Psoas muscle (tissue), 8 donors: ENCODE measurements around the gene KMO. TPM values are rescaled to one million over a fixed set of nuclear protein-coding genes. Genes with fewer than 3 reads are reported as not detected.

Experiments used
- ATAC-seq, 4 donors: fragments of 200-7000 bp; cut with Tn5 transposase; one replicate each; pipeline ENCODE4 v1.9.1; 2020; ENCODE audit warnings: moderate library complexity in 3 of 4, mild to moderate bottlenecking in 2 of 4
- DNase-seq, 2 donors: peaks; one replicate each; pipeline ENCODE4 v3.0.0-alpha.2; 2020
- H3K27ac ChIP-seq: fragments of 200-600 bp; one replicate; pipeline ENCODE4 v1.8.0; 2022
- H3K27me3 ChIP-seq, 3 donors: fragments of 200-600 bp in 1 of 3; one replicate each; pipeline versions ENCODE4 v1.6.1 to v1.8.0; 2013 to 2022; ENCODE audit warnings: low read length in 2 of 3, mild to moderate bottlenecking in 2 of 3, moderate library complexity in 1 of 3; ENCODE audit not compliant: insufficient read depth in 3 of 3
- H3K36me3 ChIP-seq, 2 donors: fragments of 200-600 bp in 1 of 2; one replicate each; pipeline versions ENCODE4 v1.6.1 to v1.8.0; 2013 to 2022; ENCODE audit warnings: low read depth in 1 of 2, mild to moderate bottlenecking in 1 of 2, moderate library complexity in 1 of 2; ENCODE audit not compliant: insufficient read depth in 1 of 2
- H3K4me1 ChIP-seq: fragments of 200-600 bp; one replicate; pipeline ENCODE4 v1.8.0; 2022
- H3K4me3 ChIP-seq: fragments of 200-600 bp; one replicate; pipeline ENCODE4 v1.8.0; 2022; ENCODE audit warnings: mild to moderate bottlenecking
- H3K9me3 ChIP-seq: fragments of 200-600 bp; one replicate; pipeline ENCODE4 v1.8.0; 2022
- CTCF ChIP-seq: fragments of 200-600 bp; IDR thresholded peaks from one replicate; pipeline ENCODE4 v1.8.0; 2022; ENCODE audit warnings: antibody characterized with exemption
- WGBS, 3 donors: extraction: QIAGEN DNeasy Blood & Tissue Kit; methylation state at CpG; one replicate each; pipeline versions ENCODE4 v1.1.6 to v1.1.7; 2013; 5-methylcytosine and 5-hydroxymethylcytosine counted together
- intact Hi-C, 2 donors: fragments of 100-400 bp; cut with DNase I; formaldehyde crosslinking; loops; one replicate each; pipeline versions ENCODE4 v1.11.0 to v1.14.2; 2022
- polyA plus RNA-seq, 3 donors: library from polyadenylated mRNA; stranded (reverse); fragments of 200-250 nt; gene quantifications; one replicate each; pipeline ENCODE4 v1.2.3, GENCODE V29; 2013
- total RNA-seq, 4 donors: library from RNA; stranded (reverse); fragmentation: NEBNext Ultra II Directional in 2 of 4; extraction: Animal tissue kit (Norgen Biotek cat#: 25700) in 2 of 4; gene quantifications; one replicate each; pipeline versions ENCODE4 v1.2.1 to v1.2.4, GENCODE V29; 2021 to 2023
- donor health status: healthy with polysubstance abuse.
- donor health status: DM: no; HTN: no; CAD: no; lungs with moderate emphysema.
- donor health status: Bipolar disorder and iron deficiency.
- donor health status: healthy.
- donor health status: DM: yes; HTN: yes; CAD: no.
- donor health status: DM: no; HTN: no; CAD: no.
- donor health status: DM: no; HTN: no; CAD: no.
- donor health status: DM: yes; HTN: yes; CAD: no.

The KMO gene
- total and polyA plus RNA-seq, 7 donors: 0.03 to 0.21 (median 0.06) TPM; not detected in 2

- Histone ChIP-seq H3K36me3 (no peaks in the 10 kb centered on the region), H3K9me3 (no peaks in the 10 kb centered on the region), H3K27ac (no peak overlapping the region), H3K27me3 (no peaks in the 10 kb centered on the region), H3K4me1 (no peaks in the 10 kb centered on the region), H3K4me3 (no peak overlapping the region)
- TF ChIP-seq CTCF: no peak
- no peak for ATAC-seq
- intact Hi-C loops: no loop called here
- 83 to 89% (median 84%) methylated on average over 3 of the region's 3 CpGs for WGBS, 3 donors
- no peak for DNase-seq
These were observed 28.6 kb downstream of the KMO start for GRCh38 chr1:241560849-241561187.

DNA sequence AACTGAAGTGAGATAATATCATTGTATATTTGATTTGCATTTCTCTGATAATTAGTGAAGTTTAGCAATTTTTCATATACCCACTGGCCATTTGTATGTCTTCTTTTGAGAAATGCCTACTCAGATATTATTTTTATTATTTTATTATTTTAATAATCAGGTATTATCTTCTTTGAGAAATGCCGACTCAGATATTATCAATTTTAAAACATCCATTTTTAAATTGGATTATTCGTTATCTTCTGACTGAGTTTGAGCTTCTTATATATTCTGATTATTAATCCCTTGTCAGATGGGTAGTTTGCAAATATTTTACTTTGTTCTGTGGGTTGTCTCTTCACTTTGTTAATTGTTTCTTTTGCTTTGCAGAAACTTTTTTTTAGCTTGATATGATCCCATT is 37.7 kb downstream of the KMO start:
- ATAC-seq (no peak), DNase-seq (no peak)
- Histone ChIP-seq H3K36me3 (no peaks in the 10 kb centered on the region), H3K27me3 (no peaks in the 10 kb centered on the region), H3K4me1 (no peaks in the 10 kb centered on the region), H3K4me3 (no peak overlapping the region), H3K9me3 (no peaks in the 10 kb centered on the region), H3K27ac (no peak overlapping the region)
- WGBS, 3 donors: 89 to 97% (median 91%) methylated on average over 2 of the region's 2 CpGs
- intact Hi-C loops: no loop called here
- no peak for TF ChIP-seq CTCF

DNA sequence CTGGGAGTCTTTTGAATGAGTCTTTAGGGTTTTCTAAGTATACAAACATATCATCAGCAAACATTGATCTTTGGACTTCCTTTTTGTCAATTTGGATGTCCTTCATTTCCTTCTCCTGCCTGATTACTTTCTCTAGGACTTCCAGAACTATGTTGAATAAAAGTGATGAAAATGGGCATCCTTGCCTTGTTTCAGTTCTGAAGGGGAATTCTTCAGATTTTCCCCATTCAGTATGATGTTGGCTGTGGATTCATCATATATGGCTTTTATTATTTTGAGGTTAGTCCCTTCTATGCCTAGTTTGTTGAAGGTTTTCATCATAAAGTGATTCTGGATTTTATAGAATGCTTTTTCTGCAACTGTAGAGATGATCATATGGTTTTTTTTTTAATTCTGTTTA is 42.0 kb downstream of the KMO start:
- no peak for ATAC-seq

GRCh38 chr1:241579434-241579833 is 47.3 kb downstream of the KMO start:
- Histone ChIP-seq H3K4me1 (no peaks in the 10 kb centered on the region), H3K27me3 (peaks cover 0 to 2% (median 0%) of the 10 kb centered on the region in 3 donors), H3K9me3 (no peaks in the 10 kb centered on the region), H3K36me3 (no peaks in the 10 kb centered on the region), H3K4me3 (no peak overlapping the region), H3K27ac (no peak overlapping the region)
- 55 to 67% (median 66%) methylated on average over 4 of the region's 4 CpGs for WGBS, 3 donors
- ATAC-seq (no peak), DNase-seq (no peak)
- TF ChIP-seq CTCF: no peak
- intact Hi-C loops: no loop called here

More for the DNA sequence above, 42.0 kb downstream of the KMO start:
- no peak overlapping the region for H3K4me3 ChIP-seq
- no peak for TF ChIP-seq CTCF
- intact Hi-C loops: no loop called here
- H3K36me3 ChIP-seq: no peaks in the 10 kb centered on the region
- no peaks in the 10 kb centered on the region for H3K4me1 ChIP-seq
- no peak overlapping the region for H3K27ac ChIP-seq
- no peak for DNase-seq
- peaks cover 0 to 2% (median 0%) of the 10 kb centered on the region in 3 donors for H3K27me3 ChIP-seq
- H3K9me3 ChIP-seq: no peaks in the 10 kb centered on the region

- Histone ChIP-seq H3K4me1 (no peaks in the 10 kb centered on the region), H3K27me3 (peaks cover 0 to 2% (median 0%) of the 10 kb centered on the region in 3 donors), H3K4me3 (no peak overlapping the region), H3K27ac (no peak overlapping the region), H3K36me3 (no peaks in the 10 kb centered on the region), H3K9me3 (no peaks in the 10 kb centered on the region)
- TF ChIP-seq CTCF: no peak
- WGBS, 3 donors: 86 to 95% (median 95%) methylated on average over 1 of the region's 1 CpG
- intact Hi-C loops: no loop called here
- no peak for DNase-seq
- ATAC-seq: no peak
These were observed 50.7 kb downstream of the KMO start for GRCh38 chr1:241582921-241583321.
